Cortex of kidney (tissue), 1 donor: ENCODE measurements around the gene ALKBH7.
"Not testable (repeated sequence)": the region's sequence is repeated elsewhere in the genome, so short reads cannot be mapped to it uniquely, and the experiment has no call there.

Experiments used
- DNase-seq: peaks from one replicate; lab custom pipeline; 2025; lab: John Stamatoyannopoulos, UW

ALKBH7 gene

DNA sequence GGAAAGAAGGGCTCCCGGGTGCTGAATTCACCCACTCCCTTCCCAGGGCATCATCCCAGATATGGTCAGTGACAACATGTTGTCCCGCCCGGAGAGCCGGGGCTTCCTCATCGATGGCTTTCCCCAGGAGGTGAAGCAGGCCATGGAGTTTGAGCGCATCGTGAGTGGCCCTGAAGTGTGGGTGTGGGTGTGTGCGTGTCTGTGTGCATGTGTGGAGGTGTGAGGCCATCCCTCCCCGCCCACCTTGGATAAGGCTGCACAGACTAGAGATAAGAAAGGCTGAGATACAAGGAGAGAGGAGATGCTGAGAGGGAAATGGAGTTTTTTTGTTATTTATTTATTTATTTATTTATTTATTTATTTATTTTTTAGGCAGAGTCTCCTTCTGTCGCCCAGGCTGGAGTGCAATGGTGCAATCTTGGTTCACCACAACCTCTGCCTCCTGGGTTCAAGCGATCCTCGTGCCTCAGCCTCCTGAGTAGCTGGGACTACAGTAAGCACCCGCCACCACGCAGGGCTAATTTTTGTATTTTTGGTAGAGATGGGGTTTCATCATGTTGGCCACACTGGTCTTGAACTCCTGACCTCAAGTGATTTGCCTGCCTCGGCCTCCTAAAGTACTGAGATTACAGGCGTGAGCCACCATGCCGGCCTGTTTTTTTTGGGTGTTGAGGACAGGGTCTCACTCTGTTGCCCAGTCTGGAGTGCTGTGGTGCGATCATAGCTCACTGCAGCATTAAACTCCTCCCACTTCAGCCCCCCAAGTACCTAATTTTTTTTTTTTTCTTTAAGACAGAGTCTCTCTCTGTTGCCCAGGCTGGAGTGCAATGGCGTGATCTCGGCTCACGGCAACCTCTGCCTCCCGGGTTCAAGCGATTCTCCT is 27.7 kb downstream of the ALKBH7 start:
- DNase-seq, result not testable (repeated sequence)

DNA sequence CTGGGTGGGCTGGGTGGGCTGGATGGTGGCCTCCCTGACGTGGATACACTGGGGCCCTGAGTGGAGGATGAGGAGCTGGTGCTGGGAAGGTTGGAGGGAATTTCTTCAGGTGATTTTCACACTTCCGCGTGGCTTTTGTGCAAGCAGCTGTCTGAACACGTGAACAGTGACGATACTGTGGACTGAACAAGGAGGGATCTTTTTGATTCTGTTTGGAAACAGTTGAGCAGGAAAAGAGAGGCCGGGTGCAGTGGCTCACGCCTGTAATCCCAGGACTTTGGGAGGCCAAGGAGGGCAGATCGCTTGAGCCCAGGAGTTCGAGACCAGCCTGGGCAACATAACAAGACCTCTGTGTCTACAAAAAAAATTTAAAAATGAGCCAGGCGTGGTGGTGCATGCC is 29.5 kb downstream of the ALKBH7 start:
- no peak for DNase-seq

GRCh38 chr19:6402837-6403608 is 30.4 kb downstream of the ALKBH7 start:
- DNase-seq, result no peak

DNA sequence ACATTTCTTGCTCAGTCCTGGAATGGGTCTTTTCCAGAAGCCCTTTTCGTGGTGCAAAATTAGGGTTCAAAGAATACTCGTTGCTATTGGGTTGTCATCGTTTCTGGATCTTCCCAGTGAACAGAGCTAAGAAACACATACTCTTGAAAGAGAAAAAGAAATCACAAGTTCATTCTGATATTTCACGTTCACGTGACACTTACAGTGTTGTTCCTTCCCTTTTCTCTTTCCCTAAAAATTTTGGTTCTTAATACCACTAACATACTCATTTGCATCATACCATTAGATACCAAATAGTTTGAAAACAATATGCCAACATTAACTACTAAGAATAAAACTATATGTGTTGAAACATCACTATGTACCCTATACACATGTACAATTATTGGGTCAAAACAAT is 33.8 kb downstream of the ALKBH7 start:
- DNase-seq, result no peak

- DNase-seq, result no peak
These were observed 36.8 kb downstream of the ALKBH7 start for GRCh38 chr19:6409346-6409745.

DNA sequence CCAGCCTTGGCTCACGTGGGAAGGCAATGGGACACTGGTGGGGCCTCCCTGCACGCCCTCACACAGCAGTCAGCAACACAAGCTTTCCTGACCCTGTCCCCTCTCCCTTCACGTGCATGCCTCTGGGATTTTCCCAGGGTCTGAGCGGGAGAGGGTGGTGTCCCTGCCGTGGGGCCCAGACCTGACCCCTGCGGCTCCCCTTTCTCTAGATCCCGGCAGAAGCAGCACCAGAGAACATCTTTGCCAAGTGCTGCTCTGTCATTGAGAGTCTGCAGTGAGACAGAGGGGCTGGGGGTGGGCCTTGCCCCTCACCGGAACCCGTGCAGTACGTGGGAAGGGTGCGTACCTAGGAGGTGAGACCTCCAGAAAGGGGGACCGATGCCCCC is 39.5 kb downstream of the ALKBH7 start:
- no peak for DNase-seq

DNA sequence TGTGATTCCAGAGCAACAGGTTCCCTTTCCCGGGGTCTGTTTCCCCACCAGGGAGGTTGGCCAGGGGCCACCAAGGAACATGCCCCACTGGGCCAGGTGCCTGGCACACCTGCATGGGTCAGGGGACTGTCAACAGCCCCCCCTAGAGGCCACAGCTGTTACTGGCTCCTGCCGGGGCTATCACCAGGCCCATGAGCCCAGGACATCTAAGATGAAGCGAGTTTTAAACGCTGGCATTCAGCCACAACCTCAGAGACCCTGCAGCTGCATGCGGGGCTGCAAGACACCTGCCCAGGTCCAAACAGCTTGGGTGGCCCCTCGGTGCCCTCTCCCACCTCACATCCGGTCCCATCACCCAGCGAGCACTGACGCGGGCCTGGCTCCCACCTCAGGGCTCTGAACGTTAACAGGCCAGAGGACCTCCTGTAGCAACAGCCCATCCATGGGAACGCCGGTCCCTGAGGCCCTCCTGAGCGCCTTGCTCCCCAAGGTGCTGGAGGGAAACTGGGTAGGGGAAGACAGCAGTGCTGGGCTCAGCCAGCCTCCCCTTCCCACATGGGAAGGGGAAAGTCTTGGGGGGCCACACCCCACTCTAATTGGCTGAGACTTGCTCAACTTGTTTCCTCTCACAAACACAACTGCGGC is 40.0 kb downstream of the ALKBH7 start:
- DNase-seq, result no peak

GRCh38 chr19:6413291-6413690 is 40.7 kb downstream of the ALKBH7 start:
- DNase-seq, result no peak

DNA sequence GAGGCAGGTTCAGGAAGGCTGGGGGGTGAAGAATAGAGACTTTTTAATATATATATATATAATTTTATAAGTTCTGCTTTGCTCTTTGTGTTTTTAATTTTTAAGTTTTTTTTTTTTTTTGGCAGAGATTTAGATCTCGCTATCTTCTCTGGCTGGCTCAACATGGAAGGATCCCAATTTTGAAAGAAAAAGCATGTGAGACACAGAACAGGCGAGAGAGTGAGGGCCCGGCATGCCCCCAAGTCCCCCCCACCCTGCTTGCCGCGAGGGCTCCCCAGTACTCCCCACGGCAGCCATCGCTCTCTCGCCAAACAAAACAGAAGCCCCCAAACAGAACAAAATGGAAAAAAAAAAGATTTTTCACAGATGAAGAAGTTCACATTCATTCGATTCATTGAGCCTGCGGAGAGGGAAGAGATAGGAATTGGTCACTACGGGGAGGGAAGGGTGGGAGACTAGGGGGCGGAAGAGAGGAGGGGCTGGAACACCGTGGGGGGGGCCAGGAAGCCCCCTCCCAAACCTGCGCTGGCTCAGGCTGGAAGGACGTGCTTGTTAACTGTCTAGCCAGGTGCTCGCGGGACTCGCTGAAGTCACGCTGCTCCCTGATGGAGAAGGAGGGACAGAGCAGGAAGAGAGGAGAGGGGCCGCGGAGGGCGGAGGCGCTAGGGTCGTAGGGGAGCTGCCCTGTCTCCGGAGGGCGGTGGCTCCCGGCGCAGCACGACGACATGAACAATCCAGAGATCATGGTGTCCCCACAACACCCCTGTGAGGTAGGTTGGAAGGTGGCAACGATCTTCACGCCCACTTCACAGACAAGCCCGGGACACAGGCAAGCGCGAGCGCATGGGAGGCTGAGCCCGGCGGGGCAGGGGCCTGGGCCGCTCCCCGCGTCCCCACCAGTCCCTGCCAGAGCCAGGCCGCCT is 41.4 kb downstream of the ALKBH7 start:
- DNase-seq, result no peak

DNA sequence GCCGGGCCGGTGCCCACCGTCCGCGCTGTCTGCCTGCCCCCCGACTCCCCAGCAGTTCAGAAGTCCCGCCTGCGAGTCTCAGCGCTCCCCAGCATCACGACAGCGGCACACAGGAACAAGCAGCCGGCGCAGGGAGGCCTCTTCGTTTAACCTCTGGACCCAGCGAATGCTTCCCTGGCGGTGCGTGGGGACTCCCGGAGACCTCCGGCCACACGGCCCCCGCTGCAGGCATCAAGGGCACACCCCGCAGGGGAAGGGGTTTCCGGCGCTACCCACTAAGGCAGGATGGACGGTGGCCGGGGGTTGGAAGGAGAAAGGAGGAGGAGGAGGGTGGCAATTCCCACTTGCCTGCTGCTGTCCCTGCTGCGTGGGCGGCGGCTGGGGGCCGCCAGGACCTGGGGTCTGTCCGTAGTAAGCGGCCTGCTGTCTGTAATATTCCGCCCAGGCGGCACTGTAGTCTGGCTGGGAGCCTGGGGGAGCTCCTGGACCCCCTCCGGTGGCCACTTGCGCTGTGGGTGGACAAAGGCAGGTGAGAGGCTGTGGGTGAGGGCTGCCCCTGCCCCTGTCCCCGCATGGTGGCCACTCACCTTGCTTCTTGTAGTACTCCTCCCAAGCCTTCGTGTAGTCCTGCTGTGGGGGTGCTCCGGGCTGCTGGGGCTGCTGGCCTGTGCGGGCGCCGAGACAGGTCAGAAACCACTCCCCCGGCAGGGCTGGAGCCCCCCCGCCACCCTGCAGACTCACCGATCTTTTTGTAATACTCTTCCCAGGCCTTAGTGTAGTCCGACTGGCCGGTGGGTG is 42.4 kb downstream of the ALKBH7 start:
- no peak for DNase-seq

GRCh38 chr19:6415591-6416190 is 43.1 kb downstream of the ALKBH7 start:
- no peak for DNase-seq

- DNase-seq, result no peak
These were observed 44.2 kb downstream of the ALKBH7 start for GRCh38 chr19:6416658-6417405.

- DNase-seq, result no peak
These were observed 45.3 kb downstream of the ALKBH7 start for GRCh38 chr19:6417713-6418561.

DNA sequence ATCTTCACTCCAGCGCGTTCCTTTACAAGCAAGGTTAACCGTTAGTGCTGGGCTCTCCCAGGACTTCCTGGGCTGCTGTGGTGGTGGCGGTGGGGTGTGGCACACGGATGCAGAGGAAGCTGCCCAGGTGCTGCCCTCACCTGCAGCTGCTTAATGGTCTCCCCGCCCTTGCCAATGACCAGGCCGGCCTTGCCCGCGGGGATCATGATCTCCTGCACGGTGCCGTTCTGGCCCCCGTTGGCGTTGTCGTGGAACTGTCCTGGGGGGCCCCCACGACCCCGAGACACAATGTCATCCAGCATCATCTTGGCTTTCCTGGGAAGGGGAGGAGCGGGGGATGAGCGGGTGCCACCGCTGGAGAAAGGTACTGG is 46.0 kb downstream of the ALKBH7 start:
- DNase-seq, result no peak

GRCh38 chr19:6421075-6422014 is 48.8 kb downstream of the ALKBH7 start:
- no peak for DNase-seq

DNA sequence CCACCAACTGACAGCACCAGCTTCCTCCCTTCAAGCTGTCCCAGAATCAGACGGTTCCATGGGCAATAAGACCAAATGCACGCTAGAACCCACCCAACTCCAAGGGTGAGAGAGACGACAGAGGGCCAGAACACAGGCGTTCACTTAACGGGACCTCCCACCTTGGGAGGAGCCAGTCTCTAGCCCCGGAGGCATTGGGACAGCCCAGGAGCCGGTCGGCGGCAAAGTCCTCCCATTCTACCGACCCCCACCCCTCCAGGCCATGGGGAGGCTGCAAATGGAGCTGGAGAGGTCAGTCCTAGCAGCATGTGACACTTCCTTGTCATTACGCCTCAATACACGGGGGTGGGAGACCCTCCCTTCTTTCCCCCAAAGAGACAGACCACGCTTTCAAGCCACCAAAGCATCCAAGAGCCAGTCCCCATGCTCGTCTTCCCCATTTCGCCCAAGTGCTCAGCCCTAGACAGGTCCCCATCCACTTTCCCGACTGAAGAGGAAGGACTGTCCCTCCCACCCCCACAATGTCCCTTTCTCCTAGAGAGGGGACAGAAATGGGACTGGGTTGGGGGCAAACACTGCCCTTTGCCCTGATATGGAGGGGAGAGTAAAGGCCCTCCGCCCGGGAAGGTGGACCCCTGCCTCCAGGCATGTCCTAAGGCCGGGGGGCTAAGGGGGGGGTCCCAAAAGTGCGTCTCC is 51.1 kb downstream of the ALKBH7 start:
- no peak for DNase-seq
